Loucy (cell line): ENCODE measurements around the gene LCT.

Source experiments
- H2AFZ ChIP-seq: fragments of 200-600 bp; sonication (generic); 2 replicates; pipeline ENCODE4 v1.6.0; 2016; ENCODE audit warnings: antibody characterized with exemption, mild to moderate bottlenecking, low read length, moderate library complexity
- H3F3A ChIP-seq: fragments of 200-600 bp; 2 replicates; pipeline ENCODE4 v1.6.0; 2016; ENCODE audit warnings: antibody characterized with exemption, low read depth, mild to moderate bottlenecking
- H3K27me3 ChIP-seq: fragments of 200-600 bp; sonication (generic); 2 replicates; pipeline ENCODE4 v1.6.1; 2014; ENCODE audit warnings: low read length, mild to moderate bottlenecking; ENCODE audit not compliant: insufficient read depth, poor library complexity, severe bottlenecking
- H3K36me3 ChIP-seq: fragments of 200-600 bp; sonication (generic); 2 replicates; pipeline ENCODE4 v1.6.1; 2016; ENCODE audit warnings: low read length; ENCODE audit not compliant: insufficient read depth
- H3K4me1 ChIP-seq: fragments of 200-600 bp; sonication (generic); 2 replicates; pipeline ENCODE4 v1.5.1; 2014; ENCODE audit warnings: low read length, mild to moderate bottlenecking; ENCODE audit not compliant: insufficient read depth, poor library complexity, severe bottlenecking
- H3K4me2 ChIP-seq: fragments of 200-600 bp; sonication (generic); 2 replicates; pipeline ENCODE4 v1.6.0; 2014; ENCODE audit warnings: antibody characterized with exemption, low read length, low read depth, mild to moderate bottlenecking; ENCODE audit not compliant: poor library complexity, severe bottlenecking
- H3K4me3 ChIP-seq: fragments of 200-600 bp; sonication (generic); 2 replicates; pipeline ENCODE4 v1.5.1; 2014; ENCODE audit warnings: low read length, mild to moderate bottlenecking, mixed read lengths; ENCODE audit not compliant: poor library complexity, severe bottlenecking
- H3K79me2 ChIP-seq: fragments of 200-600 bp; sonication (generic); 2 replicates; pipeline ENCODE4 v1.6.1; 2014; ENCODE audit warnings: low read length; ENCODE audit not compliant: insufficient read depth
- H3K9ac ChIP-seq: fragments of 200-600 bp; sonication (generic); 2 replicates; pipeline ENCODE4 v1.6.0; 2014; ENCODE audit warnings: mild to moderate bottlenecking, low read depth, low read length, moderate library complexity; ENCODE audit not compliant: poor library complexity, severe bottlenecking
- H3K9me2 ChIP-seq: fragments of 200-600 bp; sonication (generic); replicated peaks from 2 replicates; pipeline ENCODE4 v1.6.1; 2016; ENCODE audit warnings: low read depth, low read length, mixed read lengths
- H3K9me3 ChIP-seq: fragments of 200-600 bp; sonication (generic); 2 replicates; pipeline ENCODE4 v1.6.1; 2014; ENCODE audit warnings: mild to moderate bottlenecking, antibody characterized with exemption, low read length, low read depth; ENCODE audit not compliant: insufficient read depth
- H4K20me1 ChIP-seq: fragments of 200-600 bp; sonication (generic); 2 replicates; pipeline ENCODE4 v1.6.0; 2014; ENCODE audit warnings: antibody characterized with exemption, low read length, mild to moderate bottlenecking; ENCODE audit not compliant: insufficient read depth, poor library complexity, severe bottlenecking
- CTCF ChIP-seq: fragments of 200-600 bp; sonication (generic); conservative IDR thresholded peaks from 2 replicates; pipeline ENCODE4 v1.5.1; 2014; ENCODE audit warnings: mild to moderate bottlenecking, antibody characterized with exemption, low read length
- EZH2phosphoT487 ChIP-seq: fragments of 200-600 bp; IDR thresholded peaks from 2 replicates; pipeline ENCODE4 v1.6.1; 2018; ENCODE audit warnings: antibody characterized with exemption, mild to moderate bottlenecking, moderate library complexity, borderline replicate concordance

LCT gene

GRCh38 chr2:135775420-135775819 is 61.6 kb downstream of the LCT start:
- Histone ChIP-seq H3F3A (no peaks in the 10 kb centered on the region), H3K9ac (no peak overlapping the region), H3K4me1 (no peaks in the 10 kb centered on the region), H3K36me3 (peaks cover 94% of the 10 kb centered on the region), H3K4me3 (no peak overlapping the region), H3K27me3 (no peaks in the 10 kb centered on the region), H4K20me1 (no peaks in the 10 kb centered on the region), H3K9me2 (no peaks in the 10 kb centered on the region), H3K4me2 (no peak overlapping the region), H3K79me2 (no peaks in the 10 kb centered on the region), H2AFZ (no peak overlapping the region), H3K9me3 (no peaks in the 10 kb centered on the region)
- no peak for TF ChIP-seq EZH2phosphoT487

GRCh38 chr2:135773917-135774316 is 63.1 kb downstream of the LCT start:
- Histone ChIP-seq H3K4me3 (no peak overlapping the region), H2AFZ (no peak overlapping the region), H3K4me2 (no peak overlapping the region), H3F3A (no peaks in the 10 kb centered on the region), H4K20me1 (no peaks in the 10 kb centered on the region), H3K27me3 (no peaks in the 10 kb centered on the region), H3K9ac (no peak overlapping the region), H3K79me2 (no peaks in the 10 kb centered on the region), H3K9me2 (no peaks in the 10 kb centered on the region), H3K36me3 (peaks cover 96% of the 10 kb centered on the region), H3K4me1 (no peaks in the 10 kb centered on the region), H3K9me3 (no peaks in the 10 kb centered on the region)
- TF ChIP-seq EZH2phosphoT487 = no peak
- TF ChIP-seq CTCF = no peak

- H3K79me2 ChIP-seq = no peaks in the 10 kb centered on the region
- H4K20me1 ChIP-seq = no peaks in the 10 kb centered on the region
- no peak overlapping the region for H3K9ac ChIP-seq
- H2AFZ ChIP-seq = no peak overlapping the region
- no peak overlapping the region for H3K4me3 ChIP-seq
- H3K9me3 ChIP-seq = no peaks in the 10 kb centered on the region
- H3K4me1 ChIP-seq = no peaks in the 10 kb centered on the region
- H3K36me3 ChIP-seq = peaks cover 96% of the 10 kb centered on the region
- no peaks in the 10 kb centered on the region for H3F3A ChIP-seq
- no peak overlapping the region for H3K4me2 ChIP-seq
- TF ChIP-seq EZH2phosphoT487 (no peak), CTCF (no peak)
- no peaks in the 10 kb centered on the region for H3K27me3 ChIP-seq
- H3K9me2 ChIP-seq = no peaks in the 10 kb centered on the region
Observed at GRCh38 chr2:135773319-135773718, 63.7 kb downstream of the LCT start.

- H3K36me3 ChIP-seq = peaks cover 86% of the 10 kb centered on the region
- no peaks in the 10 kb centered on the region for H3K9me2 ChIP-seq
- H3K4me3 ChIP-seq = no peak overlapping the region
- H3K4me2 ChIP-seq = no peak overlapping the region
- no peak overlapping the region for H3K9ac ChIP-seq
- H2AFZ ChIP-seq = no peak overlapping the region
- H4K20me1 ChIP-seq = no peaks in the 10 kb centered on the region
- H3K79me2 ChIP-seq = peaks cover 5% of the 10 kb centered on the region; the same call in 1 of the 2 replicates
- H3K9me3 ChIP-seq = no peaks in the 10 kb centered on the region
- no peak for TF ChIP-seq EZH2phosphoT487
- TF ChIP-seq CTCF = no peak
- H3K4me1 ChIP-seq = no peaks in the 10 kb centered on the region
- H3F3A ChIP-seq = no peaks in the 10 kb centered on the region
- no peaks in the 10 kb centered on the region for H3K27me3 ChIP-seq
Observed at GRCh38 chr2:135768863-135769262, 68.1 kb downstream of the LCT start.
